Erythroblast (primary cell): ENCODE results near the gene EHBP1.

ENCODE experiments used
- GATA1 ChIP-seq: IDR thresholded peaks from 2 replicates; pipeline ENCODE4 v1.6.1; 2011; ENCODE audit warnings: low read depth, mild to moderate bottlenecking, control low read depth, low read length, moderate library complexity
- POLR2A ChIP-seq: IDR thresholded peaks from 2 replicates; pipeline ENCODE4 v1.6.1; 2011; ENCODE audit warnings: mild to moderate bottlenecking, low read length

DNA sequence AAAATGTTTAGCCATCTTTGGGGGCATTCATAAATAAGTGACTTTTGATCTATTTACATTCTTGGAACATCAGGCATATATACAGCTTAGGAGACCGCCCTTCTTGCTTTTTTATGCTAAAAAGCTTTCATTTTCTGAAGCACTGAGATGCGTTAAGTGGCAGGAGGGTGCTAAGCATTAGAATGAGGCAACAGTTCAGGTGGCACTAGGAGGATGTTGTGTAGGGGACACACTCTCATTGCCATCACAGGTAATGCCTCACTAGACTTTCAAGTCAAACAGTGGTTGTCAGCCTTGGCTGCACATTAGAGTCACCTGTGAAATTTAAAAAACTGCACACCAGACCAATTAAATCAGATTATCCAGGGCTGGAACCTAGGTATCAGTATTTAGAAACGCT is 39.1 kb downstream of the EHBP1 start:
- TF ChIP-seq POLR2A: no peak
- TF ChIP-seq GATA1: no peak
